Suprapubic skin (tissue), 4 donors: ENCODE measurements around the gene ABCB11. TPM values are rescaled to one million over a fixed set of nuclear protein-coding genes. Genes with fewer than 3 reads are reported as not detected.

Experiments used
- DNase-seq, 2 donors: peaks; one replicate each; pipeline ENCODE4 v3.0.0-alpha.2; 2019; ENCODE audit warnings: low spot score in 2 of 2
- H3K27ac ChIP-seq: fragments of 200-600 bp; sonication (generic); one replicate; pipeline ENCODE4 v1.5.1; 2019
- H3K27me3 ChIP-seq: fragments of 200-600 bp; sonication (generic); one replicate; pipeline ENCODE4 v1.5.1; 2019
- H3K36me3 ChIP-seq: fragments of 200-600 bp; sonication (generic); one replicate; pipeline ENCODE4 v1.5.1; 2019
- H3K4me1 ChIP-seq: fragments of 200-600 bp; sonication (generic); one replicate; pipeline ENCODE4 v1.5.1; 2019
- H3K4me3 ChIP-seq: fragments of 200-600 bp; sonication (generic); one replicate; pipeline ENCODE4 v1.5.1; 2019; ENCODE audit warnings: mild to moderate bottlenecking
- H3K9me3 ChIP-seq: fragments of 200-600 bp; sonication (generic); one replicate; pipeline ENCODE4 v1.5.1; 2019
- CTCF ChIP-seq, 2 donors: fragments of 200-600 bp in 1 of 2; fragments of 450-650 bp in 1 of 2; sonication (generic) in 1 of 2; IDR thresholded peaks; one replicate each; pipeline ENCODE4 v1.5.1; 2016 to 2019; ENCODE audit warnings: antibody characterized with exemption in 2 of 2, mild to moderate bottlenecking in 1 of 2, moderate library complexity in 1 of 2
- EP300 ChIP-seq: sonication (generic); formaldehyde crosslinking; IDR thresholded peaks from one replicate; pipeline ENCODE4 v1.6.1; 2017; ENCODE audit warnings: antibody characterized with exemption
- POLR2A ChIP-seq, 2 donors: fragments of 450-650 bp; IDR thresholded peaks; one replicate each; pipeline ENCODE4 v1.6.1; 2017; ENCODE audit warnings: antibody characterized with exemption in 2 of 2, mild to moderate bottlenecking in 2 of 2, moderate library complexity in 2 of 2
- POLR2AphosphoS5 ChIP-seq, 3 donors: sonication (generic); formaldehyde crosslinking; IDR thresholded peaks; one replicate each; pipeline ENCODE4 v1.6.1; 2017; ENCODE audit warnings: antibody characterized with exemption in 3 of 3
- WGBS: methylation state at CpG from one replicate; pipeline ENCODE4 v1.1.5; 2018; 5-methylcytosine and 5-hydroxymethylcytosine counted together
- total RNA-seq, 4 donors: library from RNA; depleted of rRNA; stranded (reverse); fragments of >200 nt; gene quantifications; one replicate each; pipeline ENCODE4 v1.1.0, GENCODE V29; 2016

The ABCB11 gene
- total RNA-seq, 4 donors from 2014 or later = 0.21 to 1.7 (median 0.28) TPM

- H3K27me3 ChIP-seq = no peaks in the 10 kb centered on the region
- no peaks in the 10 kb centered on the region for H3K9me3 ChIP-seq
- DNase-seq = no peak
- H3K36me3 ChIP-seq = no peaks in the 10 kb centered on the region
- no peak overlapping the region for H3K27ac ChIP-seq
- 47% methylated on average over 4 of the region's 4 CpGs for WGBS
- TF ChIP-seq EP300 = no peak
- TF ChIP-seq CTCF (IDR thresholded peaks at IDR 0.05) = no peak
- no peak for TF ChIP-seq POLR2AphosphoS5 (IDR thresholded peaks at IDR 0.05)
- TF ChIP-seq POLR2A (IDR thresholded peaks at IDR 0.05) = no peak
- no peaks in the 10 kb centered on the region for H3K4me1 ChIP-seq
- H3K4me3 ChIP-seq = no peak overlapping the region
These were observed 85.6 kb downstream of the ABCB11 start for GRCh38 chr2:168945508-168945907.

- TF ChIP-seq POLR2A (IDR thresholded peaks at IDR 0.05) (no peak), POLR2AphosphoS5 (IDR thresholded peaks at IDR 0.05) (no peak), EP300 (no peak), CTCF (IDR thresholded peaks at IDR 0.05) (no peak)
- Histone ChIP-seq H3K4me1 (no peaks in the 10 kb centered on the region), H3K27ac (no peak overlapping the region), H3K36me3 (no peaks in the 10 kb centered on the region), H3K4me3 (no peak overlapping the region), H3K27me3 (no peaks in the 10 kb centered on the region), H3K9me3 (no peaks in the 10 kb centered on the region)
- WGBS = 85% methylated on average over 3 of the region's 3 CpGs
- DNase-seq = no peak
These were observed 87.1 kb downstream of the ABCB11 start for GRCh38 chr2:168944065-168944464.

- TF ChIP-seq POLR2AphosphoS5 (IDR thresholded peaks at IDR 0.05) (no peak), EP300 (no peak), POLR2A (IDR thresholded peaks at IDR 0.05) (no peak), CTCF (IDR thresholded peaks at IDR 0.05) (no peak)
- no peaks in the 10 kb centered on the region for H3K36me3 ChIP-seq
- DNase-seq = no peak
- no peaks in the 10 kb centered on the region for H3K27me3 ChIP-seq
- H3K4me1 ChIP-seq = no peaks in the 10 kb centered on the region
- no peak overlapping the region for H3K4me3 ChIP-seq
- H3K9me3 ChIP-seq = no peaks in the 10 kb centered on the region
- H3K27ac ChIP-seq = no peak overlapping the region
These were observed 89.8 kb downstream of the ABCB11 start for GRCh38 chr2:168941297-168941696.

- no peaks in the 10 kb centered on the region for H3K9me3 ChIP-seq
- no peaks in the 10 kb centered on the region for H3K36me3 ChIP-seq
- H3K27me3 ChIP-seq = no peaks in the 10 kb centered on the region
- TF ChIP-seq POLR2AphosphoS5 (IDR thresholded peaks at IDR 0.05) (no peak), CTCF (IDR thresholded peaks at IDR 0.05) (no peak), EP300 (no peak), POLR2A (IDR thresholded peaks at IDR 0.05) (no peak)
- no peak for DNase-seq
- WGBS = 92% methylated on average over 4 of the region's 4 CpGs
- H3K4me1 ChIP-seq = no peaks in the 10 kb centered on the region
- no peak overlapping the region for H3K27ac ChIP-seq
- no peak overlapping the region for H3K4me3 ChIP-seq
These were observed 91.2 kb downstream of the ABCB11 start for GRCh38 chr2:168939918-168940317.

GRCh38 chr2:168939061-168939460 is 92.1 kb downstream of the ABCB11 start:
- Histone ChIP-seq H3K27me3 (no peaks in the 10 kb centered on the region), H3K4me1 (no peaks in the 10 kb centered on the region), H3K27ac (no peak overlapping the region), H3K36me3 (no peaks in the 10 kb centered on the region), H3K4me3 (no peak overlapping the region), H3K9me3 (no peaks in the 10 kb centered on the region)
- WGBS = 95% methylated on average over 1 of the region's 1 CpG
- no peak for TF ChIP-seq POLR2A (IDR thresholded peaks at IDR 0.05)
- TF ChIP-seq CTCF (IDR thresholded peaks at IDR 0.05) = no peak
- TF ChIP-seq EP300 = no peak
- TF ChIP-seq POLR2AphosphoS5 (IDR thresholded peaks at IDR 0.05) = no peak
- DNase-seq = no peak
